HL-60/S4 (cell line): ENCODE results near the gene YAP1.

Source experiments
- in situ Hi-C: fragments of 300-500 bp; cut with MboI; formaldehyde crosslinking; loops from 2 replicates; pipeline ENCODE4 v1.14.3; 2022; ENCODE audit warnings: low sequenced_read_pairs

The YAP1 gene

GRCh38 chr11:102116453-102117205 is 6.4 kb downstream of the YAP1 start:
- in situ Hi-C loops = no loop called here

DNA sequence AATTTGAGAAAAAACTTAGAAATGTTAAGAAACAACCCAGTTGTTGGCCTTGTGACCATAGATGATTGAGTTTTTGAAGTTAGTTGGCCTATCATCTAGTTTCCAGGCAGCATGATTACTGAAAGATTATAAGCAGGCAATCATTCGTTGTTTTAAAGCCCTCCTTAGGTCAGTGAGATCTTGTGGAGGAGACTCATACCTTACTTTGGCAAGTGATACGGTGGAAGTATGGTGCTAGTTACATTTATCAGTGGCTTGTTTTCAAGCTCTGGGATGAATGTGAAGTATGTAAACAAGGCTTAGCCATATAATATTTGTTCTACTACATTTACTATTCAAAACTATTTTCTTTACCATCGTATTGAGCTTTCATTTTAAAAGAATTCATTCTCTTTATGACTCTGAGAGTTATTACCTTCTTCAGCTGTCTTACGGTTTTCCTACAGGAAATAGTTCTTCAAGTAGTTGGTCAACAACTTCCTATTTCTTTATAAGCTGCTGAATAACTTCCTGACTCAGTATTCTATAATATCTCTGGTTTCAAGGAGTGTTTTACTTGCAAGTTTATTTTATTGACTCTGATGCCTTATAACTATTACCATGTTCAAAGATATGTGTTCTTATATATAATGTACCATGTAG is 7.3 kb downstream of the YAP1 start:
- in situ Hi-C loops = no loop called here

DNA sequence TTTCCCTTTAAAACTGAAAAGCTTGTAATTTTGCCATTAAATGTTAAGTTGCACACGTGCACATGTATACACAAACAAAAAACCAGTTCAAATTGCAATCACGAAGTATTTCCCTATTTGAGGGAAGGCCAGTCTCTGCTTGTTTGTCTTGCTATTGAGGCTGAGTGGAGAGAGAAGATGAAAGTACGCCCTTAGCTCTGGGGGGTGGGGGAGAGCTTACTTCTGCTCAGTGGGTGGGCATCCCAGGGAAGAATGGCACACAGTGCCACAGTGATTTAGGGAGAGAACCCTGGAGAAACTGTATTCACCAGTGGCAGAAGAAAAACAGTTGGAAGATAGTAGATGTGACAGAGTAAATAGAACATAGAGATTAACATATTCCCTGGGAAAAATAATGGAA is 8.7 kb downstream of the YAP1 start:
- in situ Hi-C loops = no loop called here

GRCh38 chr11:102119997-102120396 is 9.8 kb downstream of the YAP1 start:
- in situ Hi-C loops = no loop called here

GRCh38 chr11:102120437-102120973 is 10.3 kb downstream of the YAP1 start:
- in situ Hi-C loops = no loop called here

DNA sequence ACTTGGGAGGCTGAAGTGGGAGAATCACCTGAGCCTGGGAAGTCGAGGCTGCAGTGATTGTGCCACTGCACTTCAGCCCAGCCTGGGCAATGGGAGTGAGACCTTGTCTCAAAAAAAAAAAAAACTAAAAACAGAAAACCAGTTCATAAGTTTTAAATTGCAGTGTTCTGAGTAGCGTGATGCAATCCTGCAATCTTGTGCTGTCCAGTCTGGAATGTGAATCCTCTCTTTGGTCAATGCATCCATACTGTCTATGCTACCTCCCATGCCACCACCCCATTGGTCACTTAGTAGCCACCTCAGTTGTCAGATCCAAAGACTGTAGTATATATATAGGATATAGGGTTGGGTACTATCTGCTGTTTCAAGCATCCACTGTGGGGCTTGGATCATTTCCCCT is 11.1 kb downstream of the YAP1 start:
- in situ Hi-C loops = no loop called here

- in situ Hi-C loops = no loop called here
These were observed 24.4 kb downstream of the YAP1 start for GRCh38 chr11:102134597-102134996.

- in situ Hi-C loops = no loop called here
These were observed 25.0 kb downstream of the YAP1 start for GRCh38 chr11:102135256-102135655.

DNA sequence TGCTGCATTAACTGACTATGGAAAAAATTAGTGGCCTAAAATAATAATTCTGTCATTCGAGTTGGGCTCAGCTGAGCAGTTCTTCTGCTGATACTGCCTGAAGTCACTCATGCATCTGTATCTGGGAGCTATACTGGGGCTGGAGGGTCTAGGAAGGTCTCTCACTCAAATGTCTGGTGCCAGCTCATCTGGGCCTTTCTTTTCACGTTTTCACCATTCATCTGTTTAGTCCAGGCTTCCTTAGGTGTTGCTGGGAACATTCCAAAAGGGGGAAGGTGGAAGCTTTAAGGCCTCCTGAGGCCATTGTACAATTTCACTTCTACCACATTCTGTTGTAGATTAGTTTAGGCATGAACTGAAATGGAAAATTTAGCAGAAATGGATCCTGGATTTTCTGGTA is 28.0 kb downstream of the YAP1 start:
- in situ Hi-C loops = no loop called here

GRCh38 chr11:102138670-102139069 is 28.4 kb downstream of the YAP1 start:
- in situ Hi-C loops = no loop called here

- in situ Hi-C loops = no loop called here
These were observed 28.8 kb downstream of the YAP1 start for GRCh38 chr11:102139081-102139498.

- in situ Hi-C loops = no loop called here
These were observed 32.1 kb downstream of the YAP1 start for GRCh38 chr11:102142333-102142732.

DNA sequence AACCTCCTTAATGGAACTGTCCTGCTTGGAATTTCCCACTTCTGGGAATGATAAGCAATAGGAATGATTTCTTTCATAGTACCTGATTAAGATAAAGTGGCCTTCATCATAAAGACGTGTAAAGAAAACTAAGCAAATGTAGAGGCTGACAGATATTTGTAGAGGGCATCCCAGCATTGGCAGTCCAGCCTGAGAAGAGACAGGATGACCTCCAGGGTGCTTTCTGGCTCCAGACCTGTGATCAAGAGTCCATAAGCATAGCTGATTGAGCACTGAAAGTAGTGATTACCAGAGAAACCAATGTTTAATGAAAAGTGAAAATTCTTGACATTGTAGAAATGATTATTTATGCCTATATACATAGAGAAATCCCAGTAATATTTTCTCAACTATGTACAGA is 33.6 kb downstream of the YAP1 start:
- in situ Hi-C loops = no loop called here

DNA sequence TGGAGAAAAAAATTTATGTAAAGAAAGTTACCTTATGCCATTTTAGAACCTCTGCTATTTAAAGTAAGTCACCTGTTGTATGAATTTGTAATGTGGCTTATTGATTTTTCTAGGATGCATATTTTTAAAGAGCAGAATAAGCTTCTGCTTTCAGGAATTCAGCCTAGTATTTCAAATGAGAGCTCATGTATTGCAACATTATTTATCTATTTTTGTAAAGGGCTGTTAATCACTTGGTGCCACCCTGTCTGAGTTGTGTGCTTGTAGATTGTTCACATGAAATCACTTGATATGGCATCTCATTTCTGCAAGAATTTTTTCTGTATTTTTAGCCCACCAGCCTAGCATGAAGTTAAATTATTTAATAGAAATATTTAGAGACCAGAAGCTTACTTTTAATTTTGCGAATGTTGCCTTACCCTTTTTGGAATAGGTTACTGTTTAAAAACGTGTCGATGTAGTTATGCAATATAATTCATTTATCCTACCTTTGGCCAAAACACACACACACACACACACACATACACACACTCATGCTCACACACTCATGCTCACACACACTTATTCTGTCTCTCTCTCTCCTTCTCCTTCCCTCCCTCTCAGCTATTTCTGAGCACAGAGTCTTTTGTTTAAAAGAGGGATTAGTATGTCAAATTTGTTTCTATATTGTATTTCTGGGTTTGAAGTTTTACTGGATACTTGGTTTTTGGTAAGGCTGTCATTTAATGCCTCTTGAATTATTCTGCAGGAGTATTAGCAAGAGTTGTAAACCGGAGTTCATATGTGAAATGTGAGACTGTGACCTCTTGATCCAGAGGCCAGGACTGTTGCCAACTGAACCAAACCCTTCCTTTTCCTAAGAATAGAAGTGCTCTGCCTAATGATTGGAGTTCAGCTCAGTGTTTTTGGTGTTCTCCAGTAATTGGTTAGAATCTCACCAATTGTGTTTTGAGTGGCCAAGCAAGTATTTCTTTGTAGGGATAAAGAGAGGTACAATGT is 34.4 kb downstream of the YAP1 start:
- in situ Hi-C loops = no loop called here

GRCh38 chr11:102147015-102147414 is 36.8 kb downstream of the YAP1 start:
- in situ Hi-C loops = no loop called here

DNA sequence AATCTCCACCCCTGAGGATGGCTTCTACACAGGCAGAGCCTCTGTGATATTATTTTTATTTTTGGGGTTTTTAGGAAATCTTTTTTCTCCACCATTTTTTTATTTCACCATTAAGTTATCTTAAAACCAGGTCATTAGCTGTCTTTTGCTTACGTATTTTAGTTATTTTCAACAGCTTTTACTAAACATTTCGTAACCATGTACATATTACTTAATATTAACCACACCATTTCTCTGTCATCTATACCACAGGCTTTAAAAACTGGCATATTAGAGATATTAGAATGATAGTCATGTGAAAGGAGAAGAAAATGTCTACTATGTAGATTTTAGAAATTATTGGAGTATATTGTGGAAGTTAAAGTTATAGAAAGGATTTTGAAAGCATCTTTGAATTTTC is 37.4 kb downstream of the YAP1 start:
- in situ Hi-C loops = no loop called here

GRCh38 chr11:102148059-102148458 is 37.8 kb downstream of the YAP1 start:
- in situ Hi-C loops = no loop called here

DNA sequence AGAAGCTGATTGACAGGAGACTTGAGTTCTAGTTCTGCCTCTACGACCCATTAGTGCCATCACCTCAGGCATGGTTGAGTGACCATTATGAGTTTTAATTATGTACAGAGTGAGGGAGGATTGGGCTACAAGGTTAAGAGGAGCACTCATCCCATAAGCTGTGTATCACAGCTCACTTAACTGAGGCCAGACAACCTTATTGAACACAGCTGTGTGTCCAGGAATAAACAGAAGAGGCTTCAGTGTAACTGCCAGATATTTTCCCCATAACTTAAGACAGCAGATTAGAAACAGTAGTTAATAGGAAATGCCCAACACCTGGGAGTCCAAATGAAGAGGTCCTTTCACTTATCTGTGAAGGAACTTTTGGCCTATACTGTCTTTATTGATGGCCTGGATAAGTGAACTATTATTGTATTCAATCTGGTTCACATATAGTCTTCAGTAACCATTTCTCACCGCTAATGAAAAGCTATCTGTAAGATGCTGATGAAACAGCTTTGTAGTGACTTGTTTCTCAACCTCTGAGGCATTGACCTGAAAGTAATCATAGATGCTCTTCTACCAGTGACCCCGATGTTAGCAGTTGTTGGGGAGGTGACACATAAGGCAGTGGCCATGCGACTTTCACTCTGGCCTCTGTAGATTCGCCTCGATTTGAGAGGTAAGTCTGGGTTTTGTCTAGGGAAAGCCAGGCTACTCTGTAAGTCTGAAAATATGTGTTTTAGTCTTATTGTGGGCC is 41.7 kb downstream of the YAP1 start:
- in situ Hi-C loops = no loop called here

- in situ Hi-C loops = no loop called here
These were observed 42.8 kb downstream of the YAP1 start for GRCh38 chr11:102153082-102153481.

DNA sequence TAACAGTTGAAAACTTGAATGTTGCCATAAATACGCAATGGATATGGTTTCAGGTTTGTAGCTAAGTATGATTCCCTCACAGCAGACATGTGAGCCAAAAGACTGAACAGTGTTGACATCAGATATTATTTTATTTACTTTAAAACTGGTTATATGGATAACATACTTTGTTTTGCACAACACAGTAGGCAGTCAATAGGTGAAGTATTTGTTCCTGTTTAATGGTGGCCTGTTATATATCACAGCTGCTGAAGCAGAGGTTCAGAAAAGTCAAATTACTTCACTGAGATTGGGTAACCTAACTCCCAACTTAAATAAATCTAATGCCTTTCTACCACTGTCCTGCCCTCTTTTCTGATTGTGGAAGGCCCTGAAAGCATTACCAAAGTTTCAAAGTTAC is 44.6 kb downstream of the YAP1 start:
- in situ Hi-C loops = no loop called here

DNA sequence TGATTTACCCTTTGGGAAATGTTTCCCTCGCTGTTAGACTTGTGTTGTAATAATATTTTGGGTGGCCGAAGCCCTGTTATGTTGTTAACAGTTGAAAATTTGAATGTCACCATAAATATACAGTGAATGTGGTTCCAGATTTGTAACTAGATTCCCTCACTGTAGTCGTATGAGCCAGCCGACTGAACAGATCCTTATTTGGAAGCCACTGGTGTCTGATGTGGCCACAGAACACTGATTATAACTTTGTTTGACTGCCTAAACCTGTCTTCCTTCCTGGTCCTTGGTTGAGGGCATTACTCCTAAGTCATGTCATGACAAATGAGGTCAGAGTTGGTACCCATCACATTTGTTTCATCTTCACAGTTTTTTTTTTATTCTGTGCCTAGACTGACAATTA is 45.4 kb downstream of the YAP1 start:
- in situ Hi-C loops = no loop called here
